Limb (tissue), 2 donors: ENCODE data around the gene GBE1.
"Not testable (repeated sequence)": the region's sequence is repeated elsewhere in the genome, so short reads cannot be mapped to it uniquely, and the experiment has no call there.

Experiments used
- DNase-seq, 2 donors: peaks; one replicate each; pipeline ENCODE4 v3.0.0-alpha.2; 2016; ENCODE audit errors: extremely low spot score in 2 of 2

The GBE1 gene

GRCh38 chr3:81531846-81532245 lies 229.6 kb downstream of the GBE1 start:
- no peak for DNase-seq

- DNase-seq = no peak
These were observed 230.2 kb downstream of the GBE1 start for GRCh38 chr3:81531263-81531662.

GRCh38 chr3:81530180-81530939 lies 231.1 kb downstream of the GBE1 start:
- DNase-seq = no peak

GRCh38 chr3:81521855-81522254 lies 239.6 kb downstream of the GBE1 start:
- DNase-seq = no peak

- no peak for DNase-seq
These were observed 242.5 kb downstream of the GBE1 start for GRCh38 chr3:81518945-81519344.

GRCh38 chr3:81516042-81516441 lies 245.4 kb downstream of the GBE1 start:
- no peak for DNase-seq

GRCh38 chr3:81513591-81513990 lies 247.9 kb downstream of the GBE1 start:
- DNase-seq = no peak

- DNase-seq = no peak
These were observed 258.4 kb downstream of the GBE1 start for GRCh38 chr3:81503026-81503425.

- DNase-seq = no peak
These were observed 259.2 kb downstream of the GBE1 start for GRCh38 chr3:81502236-81502635.

GRCh38 chr3:81500039-81500438 lies 261.4 kb downstream of the GBE1 start:
- no peak for DNase-seq

GRCh38 chr3:81497572-81498251 lies 263.7 kb downstream of the GBE1 start:
- no peak for DNase-seq

- DNase-seq = no peak
These were observed 264.9 kb downstream of the GBE1 start for GRCh38 chr3:81496407-81497104.

GRCh38 chr3:81492471-81492870 lies 269.0 kb downstream of the GBE1 start:
- DNase-seq = not testable (repeated sequence)

GRCh38 chr3:81492040-81492439 lies 269.4 kb downstream of the GBE1 start:
- no peak for DNase-seq

GRCh38 chr3:81490541-81491288 lies 270.7 kb downstream of the GBE1 start:
- peak; percentile 71 to 80 for DNase-seq

- peak in 1 of 2 donors; percentile 56 for DNase-seq
These were observed 276.0 kb downstream of the GBE1 start for GRCh38 chr3:81485444-81485865.

- no peak for DNase-seq
These were observed 276.9 kb downstream of the GBE1 start for GRCh38 chr3:81484520-81484919.

GRCh38 chr3:81483046-81483445 lies 278.4 kb downstream of the GBE1 start:
- no peak for DNase-seq

GRCh38 chr3:81477740-81478139 lies 283.7 kb downstream of the GBE1 start:
- no peak for DNase-seq

- DNase-seq = no peak
These were observed 284.8 kb downstream of the GBE1 start for GRCh38 chr3:81476692-81477091.

- DNase-seq = no peak
These were observed 288.7 kb downstream of the GBE1 start for GRCh38 chr3:81472600-81473362.
